WTC11 (cell line): ENCODE data around the gene RHOJ. TPM values are rescaled to one million over a fixed set of nuclear protein-coding genes. Genes with fewer than 3 reads are reported as not detected.

ENCODE experiments used
- total RNA-seq: library from RNA; stranded (reverse); gene quantifications from 3 replicates; pipeline ENCODE4 v1.2.3, GENCODE V29; 2021

RHOJ gene
- total RNA-seq, 1 experiment from 2014 or later: 0.13 TPM

Other genes starting within 250 kb of the RHOJ start
- 0.60 to 1.4 TPM (median 0.76 TPM) in 3 replicates for gene KCNH5, start 159.0 kb upstream of the RHOJ start, total RNA-seq
- not detected in 3 replicates for gene GPHB5, start 114.5 kb downstream of the RHOJ start, total RNA-seq